GM12878 (cell line): ENCODE measurements around the gene CDC123. TPM values are rescaled to one million over a fixed set of nuclear protein-coding genes. Genes with fewer than 3 reads are reported as not detected.

Source experiments
- ATAC-seq: fragments of 200-7000 bp; cut with Tn5 transposase; 3 replicates; pipeline ENCODE4 v1.9.1; 2020; ENCODE audit warnings: mild to moderate bottlenecking, moderate library complexity
- BruUV-seq: library from RNA; stranded (reverse); fragments of 400-500 nt; replicated peaks from 2 replicates; lab custom pipeline; 2021; lab: Mats Ljungman, UMichigan
- CTCF ChIA-PET: fragments of 300-600 bp; sonication (Branson Sonifier 250); formaldehyde crosslinking; extraction: SDS; loops from one replicate; lab custom pipeline; 2021; ENCODE audit warnings: inconsistent platforms; lab: Yijun Ruan, JAX
- POLR2A ChIA-PET: fragments of 350-600 bp; formaldehyde crosslinking; extraction: SDS; loops from one replicate; lab custom pipeline; 2021; ENCODE audit warnings: inconsistent platforms; lab: Charles Lee
- RAD21 ChIA-PET: fragments of 300-600 bp; sonication (Branson Sonifier 250); formaldehyde crosslinking; loops from one replicate; lab custom pipeline; 2023; ENCODE audit warnings: antibody characterized with exemption; ENCODE audit not compliant: unreplicated experiment; lab: Charles Lee
- SMC1A ChIA-PET: fragments of 300-600 bp; sonication (Branson Sonifier 250); formaldehyde crosslinking; loops from one replicate; lab custom pipeline; 2023; ENCODE audit not compliant: unreplicated experiment, uncharacterized antibody; lab: Charles Lee
- DNase-seq: peaks from one replicate; pipeline ENCODE4 v3.0.0-alpha.2; 2011; ENCODE audit warnings: low read depth, low spot score
- FAIRE-seq: peaks from 3 replicates; lab custom pipeline; 2011; peaks lifted over from hg19 to GRCh38; lab: Jason Lieb, UNC
- H2AFZ ChIP-seq: 2 replicates; pipeline ENCODE4 v1.6.0; 2011; ENCODE audit warnings: low read depth, low read length, control low read depth; ENCODE audit not compliant: control insufficient read depth
- H3K27ac ChIP-seq: 2 replicates; pipeline ENCODE4 v1.5.1; 2011; ENCODE audit warnings: control low read depth; ENCODE audit not compliant: control insufficient read depth, insufficient read depth
- H3K27me3 ChIP-seq, 2 experiments: replicated peaks in 1 of 2; 2 replicates each; pipeline versions ENCODE4 v1.6.0 to v1.6.1; 2011; ENCODE audit warnings: low read length in 1 of 2; ENCODE audit not compliant: control insufficient read depth in 2 of 2, insufficient read depth in 2 of 2
- H3K36me3 ChIP-seq, 2 experiments: 2 replicates each; pipeline ENCODE4 v1.5.1; 2011; ENCODE audit warnings: low read length in 1 of 2; ENCODE audit not compliant: control insufficient read depth in 2 of 2, insufficient read depth in 2 of 2
- H3K4me1 ChIP-seq: 2 replicates; pipeline ENCODE4 v1.6.1; 2011; ENCODE audit warnings: mild to moderate bottlenecking, low read length, moderate library complexity, mixed read lengths; ENCODE audit not compliant: control insufficient read depth, insufficient read depth
- H3K4me2 ChIP-seq: 2 replicates; pipeline ENCODE4 v1.6.0; 2011; ENCODE audit warnings: control low read depth; ENCODE audit not compliant: control insufficient read depth, insufficient read depth
- H3K4me3 ChIP-seq: fragments of 200-600 bp; sonication (generic); 2 replicates; pipeline ENCODE4 v1.5.1; 2016
- H3K79me2 ChIP-seq: 2 replicates; pipeline ENCODE4 v1.6.0; 2011; ENCODE audit warnings: low read length; ENCODE audit not compliant: control insufficient read depth, insufficient read depth
- H3K9ac ChIP-seq: 2 replicates; pipeline ENCODE4 v1.8.0; 2011; ENCODE audit warnings: low read length, control low read depth, mixed read lengths; ENCODE audit not compliant: control insufficient read depth, insufficient read depth
- H3K9me3 ChIP-seq: replicated peaks from 3 replicates; pipeline ENCODE4 v1.5.1; 2011; ENCODE audit warnings: mild to moderate bottlenecking, low read length; ENCODE audit not compliant: control insufficient read depth, insufficient read depth
- H4K20me1 ChIP-seq: 2 replicates; pipeline ENCODE4 v1.6.0; 2011; ENCODE audit not compliant: control insufficient read depth, insufficient read depth
- CBX3 ChIP-seq: fragments of 200-600 bp; sonication (generic); IDR thresholded peaks from 2 replicates; pipeline ENCODE4 v1.6.1; 2016; ENCODE audit warnings: low read depth, borderline replicate concordance
- CREB1 ChIP-seq: IDR thresholded peaks from 2 replicates; pipeline ENCODE4 v1.6.1; 2012; ENCODE audit warnings: low read depth, mild to moderate bottlenecking, inconsistent platforms
- GABPA ChIP-seq: IDR thresholded peaks from 2 replicates; pipeline ENCODE4 v1.6.1; 2014; ENCODE audit warnings: antibody characterized with exemption, low read depth, mild to moderate bottlenecking, inconsistent platforms
- HDAC2 ChIP-seq: fragments of 200-600 bp; sonication (generic); IDR thresholded peaks from 2 replicates; pipeline ENCODE4 v1.6.1; 2017
- IKZF1 ChIP-seq: fragments of 450-650 bp; conservative IDR thresholded peaks from 2 replicates; pipeline ENCODE4 v1.6.1; 2017; ENCODE audit warnings: antibody characterized with exemption, mild to moderate bottlenecking
- NBN ChIP-seq: fragments of 450-650 bp; IDR thresholded peaks from 2 replicates; pipeline ENCODE4 v1.6.1; 2016
- NR2F1 ChIP-seq: fragments of 450-650 bp; conservative IDR thresholded peaks from 2 replicates; pipeline ENCODE4 v1.6.1; 2017; ENCODE audit warnings: mild to moderate bottlenecking
- PML ChIP-seq: IDR thresholded peaks from 2 replicates; pipeline ENCODE4 v1.6.1; 2012; ENCODE audit warnings: low read length, inconsistent platforms
- RAD21 ChIP-seq: IDR thresholded peaks from 2 replicates; pipeline ENCODE4 v1.6.1; 2011; ENCODE audit warnings: mild to moderate bottlenecking, low read depth, low read length, moderate library complexity; ENCODE audit not compliant: insufficient read depth
- SMARCA5 ChIP-seq: fragments of 450-650 bp; IDR thresholded peaks from 2 replicates; pipeline ENCODE4 v1.6.1; 2017; ENCODE audit warnings: mild to moderate bottlenecking
- SUPT20H ChIP-seq: IDR thresholded peaks from 2 replicates; pipeline ENCODE4 v1.6.1; 2011; ENCODE audit warnings: low read depth, mild to moderate bottlenecking, low read length, moderate library complexity, borderline replicate concordance; ENCODE audit not compliant: control insufficient read depth
- TARDBP ChIP-seq: IDR thresholded peaks from 2 replicates; pipeline ENCODE4 v1.6.1; 2016; ENCODE audit warnings: borderline replicate concordance
- TCF7 ChIP-seq: IDR thresholded peaks from 2 replicates; pipeline ENCODE4 v1.6.1; 2014; ENCODE audit warnings: antibody characterized with exemption, borderline replicate concordance
- WGBS: methylation state at CpG from one replicate; pipeline ENCODE4 v1.1.6; 2016; ENCODE audit warnings: low lambda C conversion rate; ENCODE audit not compliant: insufficient replicate concordance, insufficient coverage; ENCODE audit errors: missing lambda C conversion rate; 5-methylcytosine and 5-hydroxymethylcytosine counted together
- in situ Hi-C: fragments of 300-500 bp; cut with MboI; formaldehyde crosslinking; loops from 9 replicates; pipeline ENCODE4 v1.14.3; 2018; ENCODE audit warnings: mixed read lengths
- intact Hi-C: fragments of 100-400 bp; cut with micrococcal nuclease; formaldehyde crosslinking; loops from one replicate; pipeline ENCODE4 v1.14.2; 2022; ENCODE audit not compliant: unreplicated experiment
- polyA plus RNA-seq, 11 experiments: library from polyadenylated mRNA; depleted of rRNA in 4 of 11; unstranded in 6 of 11; stranded (reverse) in 5 of 11; fragments of >200 nt; fragmentation: Nextera tagmentation in 4 of 11; fragmentation: Illumina TruSeq in 1 of 11; extraction: Ambion mirVana in 4 of 11; extraction: Trizol in 1 of 11; gene quantifications; 1 replicate in 1 of 11; 2 replicates in 10 of 11; pipeline versions ENCODE4 v1.2.1 to v1.2.3, GENCODE V29; 2011 to 2016; ENCODE audit warnings: inconsistent platforms in 2 of 11, missing spikeins in 2 of 11, low read depth in 1 of 11
- total RNA-seq, 4 experiments: library from RNA; depleted of rRNA in 3 of 4; stranded (reverse); fragments of >200 nt in 3 of 4; fragmentation: Illumina TruSeq in 1 of 4; extraction: Trizol in 1 of 4; gene quantifications; 2 replicates each; pipeline versions ENCODE4 v1.2.1 to v1.2.3, GENCODE V29; 2013 to 2021
- TF ChIP-seq, protein P1 (sequence below): IDR thresholded peaks from 2 replicates; pipeline ENCODE4 v1.6.1; 2011; ENCODE audit warnings: borderline replicate concordance, low read depth, mild to moderate bottlenecking, moderate library complexity, low read length; ENCODE audit not compliant: insufficient read depth, poor library complexity, severe bottlenecking
- TF ChIP-seq, protein P2 (sequence below): fragments of 450-650 bp; IDR thresholded peaks from 2 replicates; pipeline ENCODE4 v1.6.1; 2017; ENCODE audit warnings: antibody characterized with exemption, mild to moderate bottlenecking, moderate library complexity
- TF ChIP-seq, protein P3 (sequence below): fragments of 450-650 bp; IDR thresholded peaks from 2 replicates; pipeline ENCODE4 v1.6.1; 2018; ENCODE audit warnings: mild to moderate bottlenecking, low read depth, moderate library complexity; ENCODE audit not compliant: partially characterized antibody
- TF ChIP-seq, protein P4 (sequence below): IDR thresholded peaks from 2 replicates; pipeline ENCODE4 v1.6.1; 2011; ENCODE audit warnings: low read depth, mild to moderate bottlenecking, low read length, moderate library complexity, borderline replicate concordance; ENCODE audit errors: extremely low read depth
- TF ChIP-seq, protein P5 (sequence below): IDR thresholded peaks from 2 replicates; pipeline ENCODE4 v1.6.1; 2012; ENCODE audit warnings: low read depth, low read length, improper control_type of control experiment

CDC123 gene
- total and polyA plus RNA-seq, 10 of the 15 experiments (the other 5 are each of a cell fraction or from before 2014, with no cell fraction given): 128 to 360 (median 209) TPM

DNA sequence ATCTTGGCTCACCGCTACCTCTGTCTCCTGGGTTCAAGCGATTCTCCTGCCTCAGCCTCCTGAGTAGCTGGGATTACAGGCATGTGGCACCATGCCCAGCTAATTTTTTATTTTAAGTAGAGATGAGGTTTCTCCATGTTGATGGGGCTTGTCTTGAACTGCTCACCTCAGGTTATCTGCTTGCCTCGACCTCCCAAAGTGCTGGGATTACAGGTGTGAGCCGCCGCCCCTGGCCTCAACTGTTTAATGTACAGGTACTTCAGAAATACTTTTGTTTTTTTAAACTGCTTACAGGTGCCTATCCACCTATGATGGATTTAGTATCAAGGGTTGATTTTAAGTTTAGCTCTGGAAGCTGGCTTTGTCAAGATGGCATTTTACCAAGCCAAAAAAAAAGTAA lies 55.6 kb downstream of the CDC123 start:
- intact Hi-C loops (loop anchor here (5.0 kb wide), 1 partner anchor 596 kb away; no protein-coding TSS in a partner anchor), in situ Hi-C loops (loop anchor here (5.0 kb wide), 1 partner anchor 461 kb away; no protein-coding TSS in a partner anchor)
- CTCF ChIA-PET: interaction anchor here (1.1 to 2.0 kb wide), 6 partner anchors 13 to 460 kb away, joined by 3 to 12 read pairs (median 4); no protein-coding TSS in a partner anchor
- no peak overlapping the region for H3K9ac ChIP-seq
- RAD21 ChIA-PET: interaction anchor here (1.3 to 2.4 kb wide), 2 partner anchors 405 to 459 kb away, joined by 7 to 9 read pairs; no protein-coding TSS in a partner anchor
- peaks cover 1 to 19% of the 10 kb centered on the region in 2 experiments for H3K36me3 ChIP-seq
- no peak for DNase-seq
- no peaks in the 10 kb centered on the region for H3K9me3 ChIP-seq
- H4K20me1 ChIP-seq: no peaks in the 10 kb centered on the region
- no peak for ATAC-seq
- BruUV-seq: no TSS peak
- 88% methylated on average over 5 of the region's 5 CpGs for whole genome bisulfite sequencing
- POLR2A ChIA-PET: interaction anchor here (0.6 kb wide), 1 partner anchor 572 kb away, joined by 3 read pairs; no protein-coding TSS in a partner anchor
- no peaks in the 10 kb centered on the region for H3K27me3 ChIP-seq
- no peaks in the 10 kb centered on the region for H3K4me1 ChIP-seq
- FAIRE-seq: no peak
- H2AFZ ChIP-seq: no peak overlapping the region
- SMC1A ChIA-PET: interaction anchor here (2.0 to 2.7 kb wide), 3 partner anchors 11 to 405 kb away, joined by 6 to 11 read pairs (median 7); no protein-coding TSS in a partner anchor
- no peaks in the 10 kb centered on the region for H3K79me2 ChIP-seq
- no peak overlapping the region for H3K4me2 ChIP-seq
- no peak overlapping the region for H3K4me3 ChIP-seq
- H3K27ac ChIP-seq: no peak overlapping the region
- TF ChIP-seq, protein P1, sequence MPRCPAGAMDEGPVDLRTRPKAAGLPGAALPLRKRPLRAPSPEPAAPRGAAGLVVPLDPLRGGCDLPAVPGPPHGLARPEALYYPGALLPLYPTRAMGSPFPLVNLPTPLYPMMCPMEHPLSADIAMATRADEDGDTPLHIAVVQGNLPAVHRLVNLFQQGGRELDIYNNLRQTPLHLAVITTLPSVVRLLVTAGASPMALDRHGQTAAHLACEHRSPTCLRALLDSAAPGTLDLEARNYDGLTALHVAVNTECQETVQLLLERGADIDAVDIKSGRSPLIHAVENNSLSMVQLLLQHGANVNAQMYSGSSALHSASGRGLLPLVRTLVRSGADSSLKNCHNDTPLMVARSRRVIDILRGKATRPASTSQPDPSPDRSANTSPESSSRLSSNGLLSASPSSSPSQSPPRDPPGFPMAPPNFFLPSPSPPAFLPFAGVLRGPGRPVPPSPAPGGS: no peak
- TF ChIP-seq, protein P2, sequence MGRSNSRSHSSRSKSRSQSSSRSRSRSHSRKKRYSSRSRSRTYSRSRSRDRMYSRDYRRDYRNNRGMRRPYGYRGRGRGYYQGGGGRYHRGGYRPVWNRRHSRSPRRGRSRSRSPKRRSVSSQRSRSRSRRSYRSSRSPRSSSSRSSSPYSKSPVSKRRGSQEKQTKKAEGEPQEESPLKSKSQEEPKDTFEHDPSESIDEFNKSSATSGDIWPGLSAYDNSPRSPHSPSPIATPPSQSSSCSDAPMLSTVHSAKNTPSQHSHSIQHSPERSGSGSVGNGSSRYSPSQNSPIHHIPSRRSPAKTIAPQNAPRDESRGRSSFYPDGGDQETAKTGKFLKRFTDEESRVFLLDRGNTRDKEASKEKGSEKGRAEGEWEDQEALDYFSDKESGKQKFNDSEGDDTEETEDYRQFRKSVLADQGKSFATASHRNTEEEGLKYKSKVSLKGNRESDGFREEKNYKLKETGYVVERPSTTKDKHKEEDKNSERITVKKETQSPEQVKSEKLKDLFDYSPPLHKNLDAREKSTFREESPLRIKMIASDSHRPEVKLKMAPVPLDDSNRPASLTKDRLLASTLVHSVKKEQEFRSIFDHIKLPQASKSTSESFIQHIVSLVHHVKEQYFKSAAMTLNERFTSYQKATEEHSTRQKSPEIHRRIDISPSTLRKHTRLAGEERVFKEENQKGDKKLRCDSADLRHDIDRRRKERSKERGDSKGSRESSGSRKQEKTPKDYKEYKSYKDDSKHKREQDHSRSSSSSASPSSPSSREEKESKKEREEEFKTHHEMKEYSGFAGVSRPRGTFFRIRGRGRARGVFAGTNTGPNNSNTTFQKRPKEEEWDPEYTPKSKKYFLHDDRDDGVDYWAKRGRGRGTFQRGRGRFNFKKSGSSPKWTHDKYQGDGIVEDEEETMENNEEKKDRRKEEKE: no peak
- TF ChIP-seq, protein P3, sequence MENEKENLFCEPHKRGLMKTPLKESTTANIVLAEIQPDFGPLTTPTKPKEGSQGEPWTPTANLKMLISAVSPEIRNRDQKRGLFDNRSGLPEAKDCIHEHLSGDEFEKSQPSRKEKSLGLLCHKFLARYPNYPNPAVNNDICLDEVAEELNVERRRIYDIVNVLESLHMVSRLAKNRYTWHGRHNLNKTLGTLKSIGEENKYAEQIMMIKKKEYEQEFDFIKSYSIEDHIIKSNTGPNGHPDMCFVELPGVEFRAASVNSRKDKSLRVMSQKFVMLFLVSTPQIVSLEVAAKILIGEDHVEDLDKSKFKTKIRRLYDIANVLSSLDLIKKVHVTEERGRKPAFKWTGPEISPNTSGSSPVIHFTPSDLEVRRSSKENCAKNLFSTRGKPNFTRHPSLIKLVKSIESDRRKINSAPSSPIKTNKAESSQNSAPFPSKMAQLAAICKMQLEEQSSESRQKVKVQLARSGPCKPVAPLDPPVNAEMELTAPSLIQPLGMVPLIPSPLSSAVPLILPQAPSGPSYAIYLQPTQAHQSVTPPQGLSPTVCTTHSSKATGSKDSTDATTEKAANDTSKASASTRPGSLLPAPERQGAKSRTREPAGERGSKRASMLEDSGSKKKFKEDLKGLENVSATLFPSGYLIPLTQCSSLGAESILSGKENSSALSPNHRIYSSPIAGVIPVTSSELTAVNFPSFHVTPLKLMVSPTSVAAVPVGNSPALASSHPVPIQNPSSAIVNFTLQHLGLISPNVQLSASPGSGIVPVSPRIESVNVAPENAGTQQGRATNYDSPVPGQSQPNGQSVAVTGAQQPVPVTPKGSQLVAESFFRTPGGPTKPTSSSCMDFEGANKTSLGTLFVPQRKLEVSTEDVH: no peak
- TF ChIP-seq NR2F1 (no peak), CBX3 (no peak), HDAC2 (no peak), NBN (no peak), RAD21 (no peak), TCF7 (no peak), GABPA (no peak), PML (no peak), TARDBP (no peak), IKZF1 (no peak), SMARCA5 (no peak), CREB1 (no peak), SUPT20H (no peak)
- TF ChIP-seq, protein P4, sequence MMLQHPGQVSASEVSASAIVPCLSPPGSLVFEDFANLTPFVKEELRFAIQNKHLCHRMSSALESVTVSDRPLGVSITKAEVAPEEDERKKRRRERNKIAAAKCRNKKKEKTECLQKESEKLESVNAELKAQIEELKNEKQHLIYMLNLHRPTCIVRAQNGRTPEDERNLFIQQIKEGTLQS: no peak
- TF ChIP-seq, protein P5, sequence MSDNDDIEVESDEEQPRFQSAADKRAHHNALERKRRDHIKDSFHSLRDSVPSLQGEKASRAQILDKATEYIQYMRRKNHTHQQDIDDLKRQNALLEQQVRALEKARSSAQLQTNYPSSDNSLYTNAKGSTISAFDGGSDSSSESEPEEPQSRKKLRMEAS: no peak
